HL-60 (cell line): Measurements from ENCODE around the gene IRAK4.

Experiments
- DNase-seq, 2 experiments: peaks; one replicate each; pipeline ENCODE4 v3.0.0-alpha.2; 2010 to 2020; ENCODE audit warnings: low read depth in 1 of 2, low spot score in 1 of 2
- H3K27ac ChIP-seq: fragments of 250-450 bp; sonication (Bioruptor Pico); replicated peaks from 2 replicates; pipeline ENCODE4 v1.5.1; 2020; ENCODE audit warnings: mild to moderate bottlenecking, moderate library complexity
- H3K27me3 ChIP-seq: fragments of 250-450 bp; sonication (Bioruptor Pico); 2 replicates; pipeline ENCODE4 v1.5.1; 2021; ENCODE audit warnings: mild to moderate bottlenecking, moderate library complexity; ENCODE audit not compliant: insufficient read depth, poor library complexity, severe bottlenecking
- H3K4me3 ChIP-seq: replicated peaks from 2 replicates; pipeline ENCODE4 v1.5.1; 2011; ENCODE audit warnings: mild to moderate bottlenecking, control low read depth, low read length; ENCODE audit not compliant: insufficient read depth
- GABPA ChIP-seq: IDR thresholded peaks from 2 replicates; pipeline ENCODE4 v1.6.1; 2012; ENCODE audit warnings: low read depth
- POLR2AphosphoS5 ChIP-seq: IDR thresholded peaks from 2 replicates; pipeline ENCODE4 v1.6.1; 2012; ENCODE audit warnings: low read depth
- SPI1 ChIP-seq: IDR thresholded peaks from 2 replicates; pipeline ENCODE4 v1.6.1; 2012; ENCODE audit warnings: low read depth, mild to moderate bottlenecking, borderline replicate concordance
- TF ChIP-seq, protein P1 (sequence below): IDR thresholded peaks from 2 replicates; pipeline ENCODE4 v1.6.1; 2012; ENCODE audit warnings: low read depth; ENCODE audit not compliant: insufficient replicate concordance
- TF ChIP-seq, protein P2 (sequence below): IDR thresholded peaks from one replicate; pipeline ENCODE4 v1.5.1; 2011; ENCODE audit warnings: low read length, control low read depth, inconsistent platforms; ENCODE audit not compliant: insufficient read depth

IRAK4 gene

DNA sequence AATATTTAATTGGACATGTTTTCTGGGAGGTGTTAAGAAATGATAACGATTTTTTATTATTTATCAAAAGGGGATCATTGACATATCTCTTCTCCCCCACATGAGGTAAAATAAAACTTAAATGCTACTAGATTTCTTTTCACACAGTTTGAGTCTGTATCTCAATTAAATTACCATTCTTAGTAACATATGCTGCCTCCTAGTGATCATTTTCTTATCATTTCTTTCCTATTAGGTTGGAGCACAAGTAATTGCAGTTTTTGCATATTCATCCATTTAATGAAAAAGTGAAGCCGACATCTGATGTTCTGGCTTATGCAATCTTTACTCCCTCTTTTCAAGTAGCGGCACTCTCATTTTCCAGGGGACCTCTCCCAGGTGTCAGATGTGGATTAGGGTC is 25.1 kb upstream of the IRAK4 start:
- no peak for DNase-seq
- Histone ChIP-seq H3K4me3 (no peak overlapping the region), H3K27me3 (no peaks in the 10 kb centered on the region), H3K27ac (no peak overlapping the region)
- TF ChIP-seq, protein P1, sequence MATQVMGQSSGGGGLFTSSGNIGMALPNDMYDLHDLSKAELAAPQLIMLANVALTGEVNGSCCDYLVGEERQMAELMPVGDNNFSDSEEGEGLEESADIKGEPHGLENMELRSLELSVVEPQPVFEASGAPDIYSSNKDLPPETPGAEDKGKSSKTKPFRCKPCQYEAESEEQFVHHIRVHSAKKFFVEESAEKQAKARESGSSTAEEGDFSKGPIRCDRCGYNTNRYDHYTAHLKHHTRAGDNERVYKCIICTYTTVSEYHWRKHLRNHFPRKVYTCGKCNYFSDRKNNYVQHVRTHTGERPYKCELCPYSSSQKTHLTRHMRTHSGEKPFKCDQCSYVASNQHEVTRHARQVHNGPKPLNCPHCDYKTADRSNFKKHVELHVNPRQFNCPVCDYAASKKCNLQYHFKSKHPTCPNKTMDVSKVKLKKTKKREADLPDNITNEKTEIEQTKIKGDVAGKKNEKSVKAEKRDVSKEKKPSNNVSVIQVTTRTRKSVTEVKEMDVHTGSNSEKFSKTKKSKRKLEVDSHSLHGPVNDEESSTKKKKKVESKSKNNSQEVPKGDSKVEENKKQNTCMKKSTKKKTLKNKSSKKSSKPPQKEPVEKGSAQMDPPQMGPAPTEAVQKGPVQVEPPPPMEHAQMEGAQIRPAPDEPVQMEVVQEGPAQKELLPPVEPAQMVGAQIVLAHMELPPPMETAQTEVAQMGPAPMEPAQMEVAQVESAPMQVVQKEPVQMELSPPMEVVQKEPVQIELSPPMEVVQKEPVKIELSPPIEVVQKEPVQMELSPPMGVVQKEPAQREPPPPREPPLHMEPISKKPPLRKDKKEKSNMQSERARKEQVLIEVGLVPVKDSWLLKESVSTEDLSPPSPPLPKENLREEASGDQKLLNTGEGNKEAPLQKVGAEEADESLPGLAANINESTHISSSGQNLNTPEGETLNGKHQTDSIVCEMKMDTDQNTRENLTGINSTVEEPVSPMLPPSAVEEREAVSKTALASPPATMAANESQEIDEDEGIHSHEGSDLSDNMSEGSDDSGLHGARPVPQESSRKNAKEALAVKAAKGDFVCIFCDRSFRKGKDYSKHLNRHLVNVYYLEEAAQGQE, result no peak
- TF ChIP-seq POLR2AphosphoS5, result no peak
- no peak for TF ChIP-seq GABPA
- TF ChIP-seq, protein P2, sequence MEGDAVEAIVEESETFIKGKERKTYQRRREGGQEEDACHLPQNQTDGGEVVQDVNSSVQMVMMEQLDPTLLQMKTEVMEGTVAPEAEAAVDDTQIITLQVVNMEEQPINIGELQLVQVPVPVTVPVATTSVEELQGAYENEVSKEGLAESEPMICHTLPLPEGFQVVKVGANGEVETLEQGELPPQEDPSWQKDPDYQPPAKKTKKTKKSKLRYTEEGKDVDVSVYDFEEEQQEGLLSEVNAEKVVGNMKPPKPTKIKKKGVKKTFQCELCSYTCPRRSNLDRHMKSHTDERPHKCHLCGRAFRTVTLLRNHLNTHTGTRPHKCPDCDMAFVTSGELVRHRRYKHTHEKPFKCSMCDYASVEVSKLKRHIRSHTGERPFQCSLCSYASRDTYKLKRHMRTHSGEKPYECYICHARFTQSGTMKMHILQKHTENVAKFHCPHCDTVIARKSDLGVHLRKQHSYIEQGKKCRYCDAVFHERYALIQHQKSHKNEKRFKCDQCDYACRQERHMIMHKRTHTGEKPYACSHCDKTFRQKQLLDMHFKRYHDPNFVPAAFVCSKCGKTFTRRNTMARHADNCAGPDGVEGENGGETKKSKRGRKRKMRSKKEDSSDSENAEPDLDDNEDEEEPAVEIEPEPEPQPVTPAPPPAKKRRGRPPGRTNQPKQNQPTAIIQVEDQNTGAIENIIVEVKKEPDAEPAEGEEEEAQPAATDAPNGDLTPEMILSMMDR, result no peak
- no peak for TF ChIP-seq SPI1

DNA sequence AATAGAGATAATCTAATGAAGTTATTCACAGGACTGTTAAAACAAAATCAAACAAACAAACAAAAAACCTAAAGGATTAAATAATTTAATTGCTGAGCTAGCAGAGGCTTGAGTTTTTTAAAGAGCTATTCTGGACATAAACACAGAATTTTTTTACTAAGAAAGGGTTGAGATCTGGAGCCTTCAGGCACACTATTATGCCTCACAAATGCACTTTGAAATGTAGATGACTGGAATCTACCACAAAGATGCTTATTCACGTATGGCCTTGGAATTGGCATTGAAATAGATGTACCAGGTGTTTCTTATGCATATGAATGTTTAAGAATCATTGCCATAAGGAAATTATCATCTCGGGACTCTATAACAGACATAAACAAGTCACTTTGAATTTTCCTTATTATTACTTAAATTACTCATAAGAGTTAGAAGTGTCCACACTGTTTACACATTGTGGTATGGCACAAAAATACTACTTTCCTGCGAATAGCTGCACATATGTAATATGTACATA is 21.8 kb upstream of the IRAK4 start:
- H3K27ac ChIP-seq, result no peak overlapping the region
- TF ChIP-seq POLR2AphosphoS5 (no peak), GABPA (no peak), SPI1 (no peak)
- TF ChIP-seq, protein P1, result no peak
- TF ChIP-seq, protein P2, result no peak
- no peak for DNase-seq
- no peaks in the 10 kb centered on the region for H3K27me3 ChIP-seq
- H3K4me3 ChIP-seq, result no peak overlapping the region

DNA sequence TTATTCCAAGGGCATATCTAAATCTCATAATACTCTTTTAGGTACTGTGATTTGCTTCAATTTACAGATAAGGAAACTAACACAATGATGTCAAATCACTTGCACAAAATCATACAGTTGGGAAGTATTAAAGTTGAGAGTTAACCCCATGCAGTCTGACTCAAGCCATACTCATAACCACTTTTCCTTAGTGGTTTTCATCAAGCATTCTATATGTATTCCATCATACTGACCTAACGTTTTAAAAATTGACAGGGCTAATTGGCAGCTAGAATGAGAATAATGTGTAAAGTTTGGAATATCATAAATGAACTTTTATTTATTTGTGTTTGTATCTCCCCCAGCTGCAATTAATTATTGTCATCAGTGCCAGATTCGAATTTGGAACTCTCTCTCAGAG is 21.1 kb upstream of the IRAK4 start:
- TF ChIP-seq POLR2AphosphoS5, result no peak
- TF ChIP-seq, protein P1, result no peak
- no peak for TF ChIP-seq SPI1
- TF ChIP-seq GABPA, result no peak
- TF ChIP-seq, protein P2, result no peak
- Histone ChIP-seq H3K27me3 (no peaks in the 10 kb centered on the region), H3K27ac (no peak overlapping the region), H3K4me3 (no peak overlapping the region)
- no peak for DNase-seq
